Prostate gland (tissue), 2 donors: ENCODE measurements around the gene CAVIN4. TPM values are rescaled to one million over a fixed set of nuclear protein-coding genes. Genes with fewer than 3 reads are reported as not detected.

ENCODE experiments used
- DNase-seq: peaks from one replicate; pipeline ENCODE4 v3.0.0-alpha.2; 2019; ENCODE audit warnings: low spot score
- H3K27ac ChIP-seq, 2 donors: fragments of 200-600 bp; sonication (generic); 2 replicates each; pipeline ENCODE4 v1.5.1; 2017 to 2019
- H3K27me3 ChIP-seq: fragments of 200-600 bp; sonication (generic); replicated peaks from 2 replicates; pipeline ENCODE4 v1.5.1; 2019; ENCODE audit not compliant: insufficient read depth
- H3K36me3 ChIP-seq, 2 donors: fragments of 200-600 bp; sonication (generic); 1 replicate in 1 of 2; 2 replicates in 1 of 2; pipeline versions ENCODE4 v1.5.1 to v1.8.1; 2017 to 2019
- H3K4me1 ChIP-seq: fragments of 200-600 bp; sonication (generic); replicated peaks from 2 replicates; pipeline ENCODE4 v1.5.1; 2019
- H3K4me3 ChIP-seq, 2 donors: fragments of 200-600 bp; sonication (generic); 2 replicates each; pipeline ENCODE4 v1.5.1; 2017 to 2019
- H3K9me3 ChIP-seq: fragments of 200-600 bp; sonication (generic); 2 replicates; pipeline ENCODE4 v1.5.1; 2017
- POLR2A ChIP-seq: fragments of 450-650 bp; IDR thresholded peaks from one replicate; pipeline ENCODE4 v1.6.1; 2016; ENCODE audit warnings: antibody characterized with exemption, mild to moderate bottlenecking
- POLR2AphosphoS5 ChIP-seq: sonication (generic); formaldehyde crosslinking; IDR thresholded peaks from one replicate; pipeline ENCODE4 v1.6.1; 2017; ENCODE audit warnings: antibody characterized with exemption
- WGBS: methylation state at CpG from one replicate; pipeline ENCODE4 v1.1.5; 2018; 5-methylcytosine and 5-hydroxymethylcytosine counted together
- intact Hi-C: fragments of 100-400 bp; cut with DNase I; formaldehyde crosslinking; loops from one replicate; pipeline ENCODE4 v1.14.2; 2022
- total RNA-seq, 2 donors: library from RNA; depleted of rRNA; stranded (reverse); fragments of >200 nt; gene quantifications; one replicate each; pipeline ENCODE4 v1.1.0, GENCODE V29; 2016
- TF ChIP-seq, protein P1 (sequence below), 4 experiments: fragments of 200-600 bp in 2 of 4; fragments of 450-650 bp in 2 of 4; sonication (generic) in 2 of 4; IDR thresholded peaks; 1 replicate in 3 of 4; 2 replicates in 1 of 4; pipeline ENCODE4 v1.5.1; 2016 to 2019; ENCODE audit warnings: antibody characterized with exemption in 4 of 4, mild to moderate bottlenecking in 2 of 4, moderate library complexity in 2 of 4

The CAVIN4 gene
- total RNA-seq, 2 donors from 2014 or later, result 0.50 to 1.2 TPM

DNA sequence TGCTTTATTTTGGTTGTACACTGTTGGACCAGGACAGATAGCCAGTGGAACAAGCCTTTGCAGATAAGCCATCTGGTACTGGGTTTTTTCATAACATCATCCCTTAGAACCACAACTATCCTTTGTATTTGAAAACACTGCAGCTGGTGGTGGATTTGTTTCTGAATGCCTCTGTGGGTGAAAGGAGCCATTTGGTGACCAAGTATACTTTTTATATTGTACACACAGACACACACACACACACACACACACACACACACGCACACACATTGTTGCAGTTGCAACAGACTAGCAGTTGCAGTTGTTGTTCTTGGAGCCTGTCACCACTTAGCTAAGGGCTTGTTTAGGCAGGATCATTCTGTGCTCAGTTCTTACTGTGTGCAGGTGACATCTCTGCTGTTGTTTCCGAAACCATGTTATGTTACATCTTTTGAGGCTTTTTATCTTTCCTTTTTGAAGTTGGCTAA lies 22.9 kb upstream of the CAVIN4 start:
- intact Hi-C loops, result no loop called here
- no peak overlapping the region for H3K27ac ChIP-seq
- WGBS, result 63% methylated on average over 2 of the region's 2 CpGs
- H3K9me3 ChIP-seq, result no peaks in the 10 kb centered on the region
- H3K36me3 ChIP-seq, result no peaks in the 10 kb centered on the region
- DNase-seq, result no peak
- H3K4me3 ChIP-seq, result no peak overlapping the region
- no peak for TF ChIP-seq POLR2AphosphoS5
- no peak for TF ChIP-seq POLR2A
- TF ChIP-seq, protein P1, sequence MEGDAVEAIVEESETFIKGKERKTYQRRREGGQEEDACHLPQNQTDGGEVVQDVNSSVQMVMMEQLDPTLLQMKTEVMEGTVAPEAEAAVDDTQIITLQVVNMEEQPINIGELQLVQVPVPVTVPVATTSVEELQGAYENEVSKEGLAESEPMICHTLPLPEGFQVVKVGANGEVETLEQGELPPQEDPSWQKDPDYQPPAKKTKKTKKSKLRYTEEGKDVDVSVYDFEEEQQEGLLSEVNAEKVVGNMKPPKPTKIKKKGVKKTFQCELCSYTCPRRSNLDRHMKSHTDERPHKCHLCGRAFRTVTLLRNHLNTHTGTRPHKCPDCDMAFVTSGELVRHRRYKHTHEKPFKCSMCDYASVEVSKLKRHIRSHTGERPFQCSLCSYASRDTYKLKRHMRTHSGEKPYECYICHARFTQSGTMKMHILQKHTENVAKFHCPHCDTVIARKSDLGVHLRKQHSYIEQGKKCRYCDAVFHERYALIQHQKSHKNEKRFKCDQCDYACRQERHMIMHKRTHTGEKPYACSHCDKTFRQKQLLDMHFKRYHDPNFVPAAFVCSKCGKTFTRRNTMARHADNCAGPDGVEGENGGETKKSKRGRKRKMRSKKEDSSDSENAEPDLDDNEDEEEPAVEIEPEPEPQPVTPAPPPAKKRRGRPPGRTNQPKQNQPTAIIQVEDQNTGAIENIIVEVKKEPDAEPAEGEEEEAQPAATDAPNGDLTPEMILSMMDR (IDR thresholded peaks at IDR 0.05), result no peak
- H3K27me3 ChIP-seq, result no peaks in the 10 kb centered on the region
- H3K4me1 ChIP-seq, result no peaks in the 10 kb centered on the region

DNA sequence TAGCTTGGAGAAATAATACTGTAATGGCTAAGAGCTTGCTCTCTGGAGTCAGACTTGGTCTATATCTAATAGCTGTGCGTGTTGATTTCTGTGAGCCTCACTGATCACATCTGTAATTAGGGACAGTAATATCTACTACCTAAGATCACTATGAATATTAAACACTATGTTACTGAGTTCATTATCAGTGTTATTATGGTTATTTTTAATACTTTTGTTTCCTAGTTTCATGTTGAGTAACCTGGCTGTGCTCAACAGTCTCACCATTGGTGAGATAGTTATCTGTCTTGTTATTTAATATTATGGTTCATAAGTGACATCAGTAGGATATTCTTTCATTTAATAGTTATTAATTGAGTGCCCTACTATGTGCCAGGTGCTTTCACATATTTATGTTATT lies 22.4 kb upstream of the CAVIN4 start:
- Histone ChIP-seq H3K4me1 (no peaks in the 10 kb centered on the region), H3K4me3 (no peak overlapping the region), H3K27me3 (no peaks in the 10 kb centered on the region), H3K9me3 (no peaks in the 10 kb centered on the region), H3K36me3 (no peaks in the 10 kb centered on the region), H3K27ac (no peak overlapping the region)
- intact Hi-C loops, result no loop called here
- WGBS, result 95% methylated on average over 1 of the region's 1 CpG
- DNase-seq, result no peak
- TF ChIP-seq POLR2A (no peak), POLR2AphosphoS5 (no peak)
- TF ChIP-seq, protein P1 (IDR thresholded peaks at IDR 0.05), result no peak

DNA sequence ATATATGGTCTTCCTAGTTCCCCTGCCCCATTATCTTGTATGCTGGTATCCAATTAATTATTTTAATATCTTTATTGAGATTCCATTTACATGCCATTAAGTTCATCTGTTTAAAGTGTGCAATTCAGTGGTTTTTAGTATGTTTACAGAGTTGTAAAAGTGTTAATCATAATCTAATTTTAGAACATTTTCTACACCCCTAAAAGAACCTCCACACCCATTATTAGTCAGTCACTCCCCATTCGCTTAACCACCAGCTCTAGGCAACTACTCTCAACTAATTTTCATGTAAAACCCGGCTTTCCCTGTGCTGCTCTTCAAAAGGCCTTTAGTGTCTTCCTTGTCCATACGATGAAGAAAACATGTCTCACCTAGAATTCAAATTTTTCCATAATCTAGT lies 20.8 kb upstream of the CAVIN4 start:
- Histone ChIP-seq H3K36me3 (no peaks in the 10 kb centered on the region), H3K9me3 (no peaks in the 10 kb centered on the region), H3K4me3 (no peak overlapping the region), H3K27me3 (no peaks in the 10 kb centered on the region), H3K4me1 (no peaks in the 10 kb centered on the region), H3K27ac (no peak overlapping the region)
- TF ChIP-seq POLR2A (no peak), POLR2AphosphoS5 (no peak)
- TF ChIP-seq, protein P1 (IDR thresholded peaks at IDR 0.05), result no peak
- WGBS, result 96% methylated on average over 3 of the region's 3 CpGs
- intact Hi-C loops, result no loop called here
- DNase-seq, result no peak

DNA sequence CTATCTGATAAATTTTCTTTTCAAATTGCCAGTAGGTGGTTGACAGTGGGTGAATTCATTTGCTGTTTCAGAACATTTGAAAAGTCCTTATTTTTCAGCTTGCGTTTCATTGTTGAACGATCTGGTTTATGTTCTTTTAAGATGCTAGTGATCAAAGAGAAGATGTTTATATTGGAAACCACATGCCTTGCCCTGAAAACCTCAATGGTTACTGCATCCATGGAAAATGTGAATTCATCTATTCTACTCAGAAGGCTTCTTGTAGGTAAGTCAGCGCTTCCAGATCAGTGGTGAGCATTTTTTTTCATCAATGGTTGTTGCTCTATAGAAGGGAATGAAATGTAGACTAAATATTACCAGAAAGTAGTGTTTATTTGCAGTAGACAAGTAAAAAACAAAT lies 16.6 kb upstream of the CAVIN4 start:
- Histone ChIP-seq H3K27ac (no peak overlapping the region), H3K36me3 (no peaks in the 10 kb centered on the region), H3K4me1 (no peaks in the 10 kb centered on the region), H3K9me3 (no peaks in the 10 kb centered on the region), H3K27me3 (no peaks in the 10 kb centered on the region), H3K4me3 (no peak overlapping the region)
- TF ChIP-seq POLR2A, result no peak
- intact Hi-C loops, result no loop called here
- DNase-seq, result no peak
- WGBS, result 52% methylated on average over 3 of the region's 3 CpGs

DNA sequence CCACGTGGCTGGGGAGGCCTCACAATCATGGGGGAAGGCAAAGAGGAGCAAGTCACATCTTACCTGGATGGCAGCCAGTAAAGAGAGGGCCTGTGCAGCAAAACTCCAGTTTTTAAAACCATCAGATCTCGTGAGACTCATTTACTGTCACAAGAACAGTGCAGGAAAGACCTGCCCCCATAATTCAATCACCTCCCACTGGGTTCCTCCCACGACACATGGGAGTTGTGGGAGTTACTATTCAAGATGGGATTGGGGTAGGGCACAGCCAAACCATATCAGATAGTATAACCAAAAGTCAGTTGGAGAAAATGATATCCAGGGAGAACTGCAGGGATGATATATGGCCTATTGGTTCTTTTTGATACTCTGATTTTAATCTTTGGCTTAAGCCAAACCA lies 10.0 kb upstream of the CAVIN4 start:
- TF ChIP-seq, protein P1 (IDR thresholded peaks at IDR 0.05), result no peak
- TF ChIP-seq POLR2A (no peak), POLR2AphosphoS5 (no peak)
- WGBS, result 75% methylated on average over 3 of the region's 3 CpGs
- intact Hi-C loops, result no loop called here

More for the DNA sequence above, 10.0 kb upstream of the CAVIN4 start:
- H3K27ac ChIP-seq, result no peak overlapping the region
- H3K36me3 ChIP-seq, result no peaks in the 10 kb centered on the region
- H3K27me3 ChIP-seq, result no peaks in the 10 kb centered on the region
- DNase-seq, result no peak
- no peaks in the 10 kb centered on the region for H3K9me3 ChIP-seq
- H3K4me3 ChIP-seq, result no peak overlapping the region
- H3K4me1 ChIP-seq, result no peaks in the 10 kb centered on the region
